ENCODE measurements around the gene CLEC9A. TPM values are rescaled to one million over a fixed set of nuclear protein-coding genes. Genes with fewer than 3 reads are reported as not detected.
A peak's percentile ranks its signal among the peaks of the same experiment; 100 is the strongest.

CLEC9A gene
- total RNA-seq, 4 donors from 2014 or later, result not detected

DNA sequence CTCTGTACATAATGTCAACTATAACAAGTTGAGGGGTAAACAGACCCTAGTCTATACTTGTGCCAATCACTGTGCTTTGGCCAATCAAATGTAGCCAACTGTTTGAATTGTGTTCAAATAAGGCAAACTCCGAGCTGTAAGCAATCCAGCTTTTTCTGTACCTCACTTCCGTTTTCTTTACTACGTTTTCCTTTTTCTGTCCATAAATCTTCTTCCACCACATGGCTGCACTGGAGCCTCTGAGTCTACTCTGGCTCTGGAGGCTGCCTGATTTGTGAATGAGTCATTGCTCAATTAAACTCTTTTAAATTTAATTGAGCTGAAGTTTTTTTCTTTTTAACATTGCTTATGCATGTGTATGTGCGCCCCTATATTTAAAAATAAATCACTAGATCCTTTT is 38.6 kb downstream of the CLEC9A start:
- H3K4me3 ChIP-seq, result no peak overlapping the region
- H3K27me3 ChIP-seq, result no peaks in the 10 kb centered on the region
- no peaks in the 10 kb centered on the region for H3K4me1 ChIP-seq
- no peak for ATAC-seq
- WGBS, 2 donors (ENCODE audit: low coverage in 1 of 2), result 24 to 42% methylated on average over 4 of the region's 4 CpGs
- TF ChIP-seq EP300 (IDR thresholded peaks at IDR 0.05), result no peak
- no peak for TF ChIP-seq POLR2A (IDR thresholded peaks at IDR 0.05)
- TF ChIP-seq POLR2AphosphoS5 (IDR thresholded peaks at IDR 0.05), result no peak
- TF ChIP-seq, protein P1, sequence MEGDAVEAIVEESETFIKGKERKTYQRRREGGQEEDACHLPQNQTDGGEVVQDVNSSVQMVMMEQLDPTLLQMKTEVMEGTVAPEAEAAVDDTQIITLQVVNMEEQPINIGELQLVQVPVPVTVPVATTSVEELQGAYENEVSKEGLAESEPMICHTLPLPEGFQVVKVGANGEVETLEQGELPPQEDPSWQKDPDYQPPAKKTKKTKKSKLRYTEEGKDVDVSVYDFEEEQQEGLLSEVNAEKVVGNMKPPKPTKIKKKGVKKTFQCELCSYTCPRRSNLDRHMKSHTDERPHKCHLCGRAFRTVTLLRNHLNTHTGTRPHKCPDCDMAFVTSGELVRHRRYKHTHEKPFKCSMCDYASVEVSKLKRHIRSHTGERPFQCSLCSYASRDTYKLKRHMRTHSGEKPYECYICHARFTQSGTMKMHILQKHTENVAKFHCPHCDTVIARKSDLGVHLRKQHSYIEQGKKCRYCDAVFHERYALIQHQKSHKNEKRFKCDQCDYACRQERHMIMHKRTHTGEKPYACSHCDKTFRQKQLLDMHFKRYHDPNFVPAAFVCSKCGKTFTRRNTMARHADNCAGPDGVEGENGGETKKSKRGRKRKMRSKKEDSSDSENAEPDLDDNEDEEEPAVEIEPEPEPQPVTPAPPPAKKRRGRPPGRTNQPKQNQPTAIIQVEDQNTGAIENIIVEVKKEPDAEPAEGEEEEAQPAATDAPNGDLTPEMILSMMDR (IDR thresholded peaks at IDR 0.05), result no peak
- no peaks in the 10 kb centered on the region for H3K36me3 ChIP-seq
- H3K27ac ChIP-seq, result peak overlapping the region in 3 of 4 donors; percentile 18 to 54 (median 34)
- H3K9me3 ChIP-seq, result no peaks in the 10 kb centered on the region

DNA sequence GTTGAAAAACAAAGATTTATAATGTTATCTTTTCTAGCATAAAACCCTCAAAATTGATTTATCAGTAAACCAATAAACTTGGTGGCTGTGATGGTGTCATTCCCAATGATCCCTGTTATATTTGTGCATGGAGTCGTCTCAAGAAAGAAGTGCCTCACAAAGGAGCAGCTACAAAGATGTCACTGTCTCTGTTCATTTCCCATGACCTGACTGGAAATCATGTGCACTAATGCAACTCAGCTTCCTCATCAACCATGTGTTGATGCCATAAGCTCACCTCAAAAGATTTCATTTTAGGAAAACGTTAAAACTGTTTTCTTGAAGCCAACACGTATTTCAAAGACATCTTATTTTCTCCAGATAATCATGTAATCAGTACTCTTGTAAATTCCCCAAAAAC is 39.5 kb downstream of the CLEC9A start:
- no peak for ATAC-seq
- WGBS, 2 donors (ENCODE audit: low coverage in 1 of 2), result 17 to 19% methylated on average over 3 of the region's 3 CpGs
- no peak for TF ChIP-seq EP300 (IDR thresholded peaks at IDR 0.05)
- TF ChIP-seq, protein P1 (IDR thresholded peaks at IDR 0.05), result no peak
- TF ChIP-seq POLR2AphosphoS5 (IDR thresholded peaks at IDR 0.05), result no peak

DNA sequence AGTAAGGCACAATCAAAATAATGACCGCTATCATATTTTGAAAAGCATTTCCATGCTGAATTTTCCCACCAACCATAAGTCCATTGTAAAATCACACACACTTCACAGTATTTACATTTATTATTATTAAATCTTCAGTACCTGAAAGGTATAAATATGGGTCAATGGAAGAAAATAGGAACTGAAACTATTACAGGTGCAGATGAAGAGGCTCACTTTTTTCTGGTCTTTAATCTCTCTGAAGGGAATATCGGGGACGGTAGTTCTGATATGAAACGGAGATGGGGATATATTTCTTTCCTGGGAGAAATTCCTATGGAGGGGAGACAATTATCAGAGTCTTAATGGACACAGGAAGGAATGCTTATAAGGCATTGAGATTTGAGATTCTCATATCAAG is 39.9 kb downstream of the CLEC9A start:
- Histone ChIP-seq H3K27me3 (no peaks in the 10 kb centered on the region), H3K4me3 (no peak overlapping the region), H3K36me3 (no peaks in the 10 kb centered on the region), H3K9me3 (no peaks in the 10 kb centered on the region), H3K27ac (no peak overlapping the region), H3K4me1 (no peaks in the 10 kb centered on the region)
- ATAC-seq, result no peak
- TF ChIP-seq EP300 (IDR thresholded peaks at IDR 0.05), result no peak
- TF ChIP-seq, protein P1 (IDR thresholded peaks at IDR 0.05), result no peak
- TF ChIP-seq POLR2AphosphoS5 (IDR thresholded peaks at IDR 0.05), result no peak
- no peak for TF ChIP-seq POLR2A (IDR thresholded peaks at IDR 0.05)
- WGBS, 2 donors (ENCODE audit: low coverage in 1 of 2), result 95 to 98% methylated on average over 4 of the region's 4 CpGs

More for the DNA sequence above, 39.5 kb downstream of the CLEC9A start:
- H3K36me3 ChIP-seq, result no peaks in the 10 kb centered on the region
- H3K27ac ChIP-seq, result no peak overlapping the region
- no peaks in the 10 kb centered on the region for H3K27me3 ChIP-seq
- H3K9me3 ChIP-seq, result no peaks in the 10 kb centered on the region
- no peaks in the 10 kb centered on the region for H3K4me1 ChIP-seq
- no peak overlapping the region for H3K4me3 ChIP-seq

DNA sequence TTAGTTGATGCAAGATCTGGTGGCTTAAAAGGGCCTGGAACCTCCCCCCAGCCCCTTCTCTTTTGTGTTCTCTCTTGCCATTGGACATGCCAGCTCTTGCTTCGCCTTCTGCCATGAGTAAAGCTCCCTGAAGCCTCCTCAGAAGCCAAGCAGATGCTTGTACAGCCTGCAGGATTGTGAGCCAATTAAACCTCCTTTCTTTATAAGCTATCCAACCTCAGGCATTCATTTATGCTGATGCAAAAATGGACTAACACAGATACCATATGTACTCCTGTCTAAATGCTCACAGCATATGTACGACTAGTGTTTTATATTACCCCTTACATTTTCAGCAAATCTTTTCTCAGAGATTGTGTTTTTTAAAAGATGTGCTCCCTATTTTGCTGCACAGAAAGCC is 41.6 kb downstream of the CLEC9A start:
- TF ChIP-seq EP300 (IDR thresholded peaks at IDR 0.05) (no peak), POLR2A (IDR thresholded peaks at IDR 0.05) (no peak), POLR2AphosphoS5 (IDR thresholded peaks at IDR 0.05) (no peak)
- TF ChIP-seq, protein P1 (IDR thresholded peaks at IDR 0.05), result no peak
- 82 to 86% methylated on average over 1 to 2 of the region's 2 CpGs for WGBS, 2 donors (ENCODE audit: low coverage in 1 of 2)
- H3K4me1 ChIP-seq, result no peaks in the 10 kb centered on the region

DNA sequence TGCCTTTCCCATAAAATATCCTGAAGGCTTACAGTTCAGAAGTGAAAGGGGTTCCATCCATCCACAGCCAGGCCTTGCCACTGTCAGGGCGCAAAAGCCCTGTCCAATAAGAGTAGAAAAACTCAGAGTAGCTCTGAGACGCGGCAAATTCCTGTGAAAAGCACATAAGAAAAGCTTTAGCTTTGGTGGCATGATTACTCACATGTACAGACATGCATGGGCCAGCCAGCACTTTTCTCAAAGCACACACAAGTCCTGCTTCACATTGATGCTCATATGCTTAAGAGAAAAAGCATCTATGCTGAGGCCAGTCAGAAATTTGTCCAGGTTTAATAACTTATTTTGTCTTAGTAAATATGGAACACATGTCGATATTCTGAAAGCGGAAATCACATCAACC is 42.8 kb downstream of the CLEC9A start:
- H3K4me3 ChIP-seq, result no peak overlapping the region
- H3K9me3 ChIP-seq, result no peaks in the 10 kb centered on the region
- 90 to 100% methylated on average over 3 to 5 of the region's 5 CpGs for WGBS, 2 donors (ENCODE audit: low coverage in 1 of 2)
- H3K27me3 ChIP-seq, result no peaks in the 10 kb centered on the region
- H3K27ac ChIP-seq, result no peak overlapping the region
- no peak for ATAC-seq
- no peaks in the 10 kb centered on the region for H3K36me3 ChIP-seq
- TF ChIP-seq POLR2AphosphoS5 (IDR thresholded peaks at IDR 0.05) (no peak), EP300 (IDR thresholded peaks at IDR 0.05) (no peak), POLR2A (IDR thresholded peaks at IDR 0.05) (no peak)
- TF ChIP-seq, protein P1 (IDR thresholded peaks at IDR 0.05), result no peak
- H3K4me1 ChIP-seq, result no peaks in the 10 kb centered on the region

More for the DNA sequence above, 41.6 kb downstream of the CLEC9A start:
- ATAC-seq, result no peak
- Histone ChIP-seq H3K9me3 (no peaks in the 10 kb centered on the region), H3K4me3 (no peak overlapping the region), H3K27me3 (no peaks in the 10 kb centered on the region), H3K36me3 (no peaks in the 10 kb centered on the region), H3K27ac (no peak overlapping the region)

Measured in gastroesophageal sphincter (tissue), 4 donors.